ENCODE data around the gene KLF7.

The KLF7 gene

DNA sequence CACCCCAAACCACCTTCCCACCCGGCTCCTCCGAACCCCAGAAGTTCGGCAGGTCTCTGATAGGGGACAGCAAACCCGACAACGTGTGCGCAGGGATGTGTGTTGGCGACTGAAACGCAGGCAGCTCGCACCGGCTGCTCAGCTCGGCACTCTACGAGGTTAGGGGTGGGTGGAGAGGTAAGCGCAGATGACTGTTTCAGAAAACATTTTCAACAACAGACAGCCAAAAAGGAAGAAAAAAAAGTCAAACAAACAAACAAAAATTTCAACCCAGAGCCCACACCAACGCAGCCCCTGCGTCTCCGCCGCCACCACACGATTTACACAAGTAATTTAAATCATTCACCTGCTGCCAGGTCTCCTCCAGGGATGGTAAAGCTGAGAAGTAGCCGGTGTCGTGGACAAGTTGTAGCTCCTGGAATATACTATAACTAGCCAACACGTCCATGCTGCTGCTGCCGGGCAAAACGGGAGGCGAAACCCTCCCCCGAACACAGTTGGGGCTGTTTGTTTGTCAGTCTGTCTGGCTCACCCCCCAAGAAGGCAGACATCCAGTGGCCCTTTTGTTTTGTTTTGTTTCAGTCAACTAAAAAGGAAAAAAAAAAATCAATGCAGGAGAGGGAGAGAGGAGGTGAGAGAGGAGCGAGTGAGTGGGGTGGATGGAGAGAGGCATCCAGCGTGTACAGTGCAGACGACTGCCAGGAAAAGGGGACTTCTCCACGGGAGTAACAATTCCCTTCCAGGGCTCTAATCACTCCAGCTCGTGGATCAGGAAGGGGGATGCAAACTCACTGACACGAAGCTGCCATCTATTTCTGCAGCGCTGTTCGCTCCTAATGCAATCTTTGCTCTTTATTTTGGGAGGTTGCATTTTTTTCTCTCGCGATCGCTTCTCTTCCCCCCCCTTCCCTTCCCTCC lies at the start of gene KLF7:
Gene KLF7, minus strand, starts transcription at position 828 of the 918 bp plus-strand sequence. Its CDS starts 380 bp downstream, at position 448.
- DNase-seq: peak; percentile 73

DNA sequence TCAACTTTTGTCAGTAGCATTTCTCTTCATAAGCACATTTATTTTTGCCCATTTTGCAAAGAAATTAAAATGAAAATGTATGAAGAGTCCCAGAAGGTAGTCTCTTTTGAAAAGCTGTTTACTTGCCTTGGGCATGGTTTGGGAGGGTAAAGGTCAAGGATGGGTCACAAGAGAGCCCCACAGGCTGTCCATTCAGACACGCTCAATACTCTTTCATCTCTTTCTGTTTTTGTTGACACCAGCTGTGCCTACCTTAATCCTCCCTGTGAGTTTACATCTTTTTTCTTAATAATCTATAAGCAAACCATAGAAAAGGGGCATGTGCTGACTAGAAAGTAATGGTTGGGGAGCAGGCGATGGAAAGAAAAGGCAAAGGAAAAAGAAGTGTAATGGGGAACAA lies 49.6 kb upstream of the KLF7 start:
- no peak for DNase-seq

GRCh38 chr2:207214446-207214845 lies 48.7 kb upstream of the KLF7 start:
- DNase-seq: no peak

DNA sequence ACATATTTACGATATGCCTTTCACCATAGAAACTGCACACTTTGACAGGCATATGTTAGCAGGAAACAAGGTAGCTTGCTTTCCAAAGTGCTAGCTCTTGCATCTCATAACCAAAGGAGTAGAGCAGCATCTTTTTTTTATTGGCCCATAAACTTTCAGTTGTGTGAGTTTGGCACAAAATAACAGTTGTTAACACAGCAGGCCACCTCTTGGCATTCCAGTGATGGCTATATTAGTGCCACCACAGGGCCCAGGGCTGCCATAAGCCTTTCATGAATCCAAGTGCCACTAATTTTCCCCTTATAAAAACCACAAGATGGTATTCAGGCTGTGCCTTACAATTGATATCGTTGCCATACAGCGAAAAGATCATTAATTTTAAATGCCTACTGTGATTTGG lies 40.3 kb upstream of the KLF7 start:
- DNase-seq: no peak

DNA sequence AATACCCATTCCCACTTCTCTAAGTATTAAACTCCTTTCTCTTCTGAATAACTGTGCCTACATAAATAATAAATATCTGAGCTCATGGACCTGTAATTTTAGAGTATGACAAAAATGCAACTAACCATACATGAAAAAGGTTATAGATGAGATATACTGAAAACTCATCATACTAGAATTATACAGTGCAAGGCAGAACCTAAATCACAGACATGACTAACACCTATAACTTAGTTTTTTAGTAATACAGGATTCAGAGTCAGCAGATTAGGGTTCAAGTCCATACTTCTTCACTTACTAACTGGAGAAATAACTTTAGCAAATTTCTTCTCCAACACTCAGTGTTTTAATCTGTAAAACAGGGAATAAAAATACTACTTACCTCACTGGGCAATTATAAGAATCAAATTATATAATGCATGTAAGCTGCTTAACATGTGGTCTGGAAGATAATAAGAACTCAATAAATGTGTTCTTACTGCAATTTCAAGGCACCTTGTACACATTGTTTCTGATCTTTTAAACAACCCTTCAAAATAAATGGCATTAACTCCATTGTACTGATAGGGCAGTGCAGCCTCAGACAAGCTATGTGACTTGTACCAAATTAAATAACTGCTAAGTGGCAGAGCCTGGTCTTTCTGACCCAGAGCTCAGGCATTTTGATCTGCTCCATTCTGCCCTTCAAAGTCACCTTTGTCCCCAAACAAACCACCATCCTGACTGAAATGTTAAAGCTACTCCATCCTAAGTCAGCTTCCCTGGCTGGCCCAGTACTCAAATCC lies 39.6 kb upstream of the KLF7 start:
- DNase-seq: no peak

GRCh38 chr2:207203056-207203455 lies 37.3 kb upstream of the KLF7 start:
- DNase-seq: no peak

DNA sequence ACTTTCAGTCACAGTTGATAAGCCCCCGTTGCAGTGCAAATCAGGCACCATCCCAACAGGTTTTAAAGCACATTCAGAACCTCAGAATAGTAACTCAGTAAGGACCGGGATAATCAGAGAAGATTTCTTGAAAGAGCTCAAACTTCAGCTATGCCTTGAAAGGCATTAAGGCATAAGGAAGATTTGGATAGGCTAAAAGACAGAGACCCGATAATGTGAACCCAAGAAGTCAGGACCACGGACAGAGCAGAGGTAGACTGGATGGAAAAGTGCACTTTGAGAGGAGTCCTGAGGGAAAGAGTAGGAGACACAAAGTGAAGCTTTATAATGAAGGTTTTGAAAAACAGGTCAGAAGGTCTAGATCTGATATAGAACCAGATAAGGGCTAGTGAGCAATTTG lies 36.9 kb upstream of the KLF7 start:
- peak; percentile 24 for DNase-seq

GRCh38 chr2:207201416-207201815 lies 35.7 kb upstream of the KLF7 start:
- no peak for DNase-seq

GRCh38 chr2:207200136-207200535 lies 34.4 kb upstream of the KLF7 start:
- DNase-seq: no peak

DNA sequence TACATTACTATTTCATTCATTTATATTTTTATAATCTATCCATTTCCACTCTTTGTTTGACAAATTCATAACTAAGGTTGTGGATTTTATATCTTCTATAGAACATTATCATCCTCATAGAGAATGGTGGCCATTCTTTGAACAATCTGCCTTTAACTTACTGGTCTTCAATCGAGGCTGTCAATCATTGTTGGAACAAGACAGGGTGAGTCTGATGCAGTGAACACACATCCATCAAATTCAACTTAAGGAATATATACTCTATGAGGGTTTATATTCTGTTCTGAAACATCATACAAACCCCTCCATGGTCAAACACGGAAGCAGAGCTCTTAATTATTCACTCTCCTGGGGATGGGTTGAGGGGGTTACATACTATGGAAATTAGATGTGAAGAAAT lies 28.3 kb upstream of the KLF7 start:
- no peak for DNase-seq

DNA sequence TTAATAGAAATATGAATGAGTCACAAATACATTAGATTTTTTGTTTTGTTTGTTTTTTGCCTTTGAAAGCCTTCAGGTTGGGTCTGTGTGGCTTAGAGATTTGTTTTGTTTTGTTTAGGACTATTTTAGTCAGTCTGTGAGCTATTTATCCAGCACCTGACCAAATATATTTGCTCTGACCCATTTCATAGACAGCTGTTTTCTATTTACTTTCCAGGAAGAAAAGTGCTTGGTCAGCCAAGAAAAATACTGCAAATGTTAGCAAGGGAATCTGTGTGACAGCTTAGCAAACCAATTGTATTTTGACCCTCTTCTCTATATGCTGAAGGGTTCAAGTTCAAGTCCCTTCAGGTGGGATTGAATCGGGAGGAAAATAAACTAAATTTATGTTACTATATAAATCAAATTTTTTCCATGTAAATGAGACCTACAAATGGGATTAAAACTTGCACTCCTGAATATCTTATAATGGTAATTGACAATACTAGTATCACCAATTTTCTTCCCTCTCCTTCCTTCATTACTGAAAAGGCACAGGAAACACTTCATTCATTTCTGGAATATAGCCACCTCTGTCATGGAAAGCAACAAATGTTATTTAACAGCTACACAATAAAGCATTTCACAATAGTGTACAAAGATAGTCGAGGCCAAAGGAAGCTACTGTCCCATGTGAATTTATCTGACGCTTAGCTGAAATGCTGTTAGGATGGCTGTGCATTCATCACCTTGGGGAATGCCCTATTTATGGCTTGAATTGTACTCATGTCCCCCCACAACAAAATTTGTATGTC lies 23.1 kb upstream of the KLF7 start:
- DNase-seq: no peak

- DNase-seq: no peak
Observed at GRCh38 chr2:207185372-207185771, 19.6 kb upstream of the KLF7 start.

DNA sequence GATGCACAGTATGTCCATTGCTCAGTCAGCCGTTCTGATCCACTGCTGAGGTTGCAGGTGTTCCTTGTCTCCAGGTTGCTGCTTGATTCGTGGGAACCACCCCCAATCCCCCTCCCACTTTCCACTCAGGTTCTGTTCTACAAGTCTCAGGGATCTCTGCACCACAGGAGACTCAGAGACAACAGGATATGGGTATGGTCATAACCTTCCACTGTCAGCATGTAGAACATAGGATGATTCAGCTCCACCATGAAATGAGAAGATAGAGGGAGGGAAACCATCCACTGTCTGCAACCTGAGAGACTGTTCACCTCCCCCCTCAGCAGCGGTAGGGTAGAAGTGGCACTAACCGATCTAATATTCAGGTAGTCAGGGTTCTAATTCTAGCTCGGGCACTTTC lies 19.0 kb upstream of the KLF7 start:
- DNase-seq: peak; percentile 22

GRCh38 chr2:207184348-207184747 lies 18.6 kb upstream of the KLF7 start:
- peak; percentile 3 for DNase-seq

GRCh38 chr2:207183506-207183905 lies 17.8 kb upstream of the KLF7 start:
- no peak for DNase-seq

DNA sequence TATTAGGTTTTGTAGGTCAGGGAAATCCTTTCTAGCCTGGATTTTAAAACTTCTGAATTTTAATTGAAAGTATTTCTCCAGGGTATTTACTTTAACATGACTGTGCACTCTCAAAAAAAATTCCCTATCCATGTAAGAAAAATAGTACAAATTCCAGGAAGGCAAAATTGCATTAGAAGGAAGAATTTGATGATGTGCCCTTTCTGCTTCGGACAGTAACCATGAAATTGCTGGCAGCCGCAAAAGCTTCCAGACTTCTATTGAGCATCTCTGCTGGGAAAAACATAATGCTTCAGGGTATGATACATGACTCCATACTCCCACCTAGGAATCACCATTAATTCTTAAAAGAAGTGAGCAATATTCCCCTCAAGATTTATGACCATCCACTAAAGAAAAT lies 17.2 kb upstream of the KLF7 start:
- no peak for DNase-seq

GRCh38 chr2:207181526-207182274 lies 16.0 kb upstream of the KLF7 start:
- no peak for DNase-seq

GRCh38 chr2:207180741-207181140 lies 15.0 kb upstream of the KLF7 start:
- no peak for DNase-seq

DNA sequence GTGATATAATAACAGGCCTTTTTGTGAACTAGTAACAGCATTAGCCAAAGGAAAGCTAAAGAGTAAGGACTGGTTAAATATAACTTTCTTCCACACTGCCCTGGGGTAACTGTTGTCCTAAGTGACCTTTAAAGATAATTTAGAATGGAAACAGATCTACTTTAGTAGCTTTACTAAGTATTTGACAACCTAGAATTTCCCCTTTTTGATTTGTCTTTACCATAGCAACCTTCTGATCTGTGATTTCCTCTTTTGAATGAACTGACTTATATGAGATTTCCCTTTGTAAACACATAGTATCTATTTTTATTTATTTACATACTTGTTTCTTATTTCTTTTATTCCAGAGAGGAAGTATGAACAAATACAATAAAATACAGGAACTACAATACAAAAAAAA lies 10.5 kb upstream of the KLF7 start:
- no peak for DNase-seq

- no peak for DNase-seq
Observed at GRCh38 chr2:207173641-207174040, 7.9 kb upstream of the KLF7 start.

DNA sequence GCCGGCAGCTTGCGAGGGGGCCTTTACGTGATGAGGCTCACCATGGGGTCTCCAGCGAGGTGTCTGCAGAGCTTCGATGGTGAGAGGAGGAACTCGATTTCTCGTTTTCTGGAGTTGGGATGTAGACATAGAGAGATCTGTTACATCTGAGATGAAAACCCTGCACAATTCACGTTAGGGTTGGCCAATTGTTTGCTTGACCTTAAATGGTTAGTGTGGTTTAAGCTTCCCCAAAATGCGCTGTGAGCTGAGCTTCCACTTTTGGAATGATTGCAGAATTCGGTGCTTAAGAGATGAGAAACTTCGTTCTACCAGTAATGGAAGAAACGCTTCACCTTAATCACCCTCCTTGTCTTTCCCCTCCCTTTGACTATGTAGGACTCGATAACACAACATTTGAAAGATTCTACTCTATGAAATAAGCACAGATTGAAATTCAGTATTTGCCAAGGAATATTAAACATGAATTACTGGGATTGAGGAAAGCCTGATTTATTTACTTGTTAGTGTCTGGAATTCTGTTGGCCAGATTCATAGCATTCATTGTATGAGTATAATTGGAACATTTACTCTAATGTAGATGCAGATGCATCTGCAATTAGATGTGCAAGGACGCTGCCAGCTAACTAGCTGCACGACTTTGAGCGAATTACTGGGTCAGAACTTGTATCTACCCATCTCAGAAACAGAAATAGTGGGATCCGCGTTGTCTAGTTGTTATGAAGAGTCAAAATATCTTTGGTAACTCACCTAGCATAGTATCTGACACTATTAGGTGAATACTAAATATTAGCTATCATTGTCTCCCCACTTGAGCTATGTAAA lies 1.6 kb upstream of the KLF7 start:
- peak; percentile 36 for DNase-seq
